Sigmoid colon (tissue), 4 donors: ENCODE data around the gene ITGB2.
A peak's percentile ranks its signal among the peaks of the same experiment; 100 is the strongest.

Experiments used
- CTCF ChIP-seq, 4 experiments: fragments of 450-650 bp in 3 of 4; fragments of 200-600 bp in 1 of 4; IDR thresholded peaks; one replicate each; pipeline ENCODE4 v1.5.1; 2016 to 2019; ENCODE audit warnings: antibody characterized with exemption in 4 of 4, mild to moderate bottlenecking in 3 of 4, moderate library complexity in 2 of 4
- EP300 ChIP-seq, 4 donors: sonication (generic); formaldehyde crosslinking; IDR thresholded peaks; one replicate each; pipeline ENCODE4 v1.6.1; 2017; ENCODE audit warnings: antibody characterized with exemption in 4 of 4
- POLR2A ChIP-seq, 2 donors: fragments of 450-650 bp; IDR thresholded peaks; one replicate each; pipeline ENCODE4 v1.6.1; 2016; ENCODE audit warnings: antibody characterized with exemption in 2 of 2, mild to moderate bottlenecking in 2 of 2, moderate library complexity in 2 of 2
- POLR2AphosphoS5 ChIP-seq, 4 donors: sonication (generic); formaldehyde crosslinking; IDR thresholded peaks; one replicate each; pipeline ENCODE4 v1.6.1; 2017; ENCODE audit warnings: antibody characterized with exemption in 4 of 4

GRCh38 chr21:44907225-44907965 lies 13.3 kb downstream of the ITGB2 start:
- TF ChIP-seq CTCF (IDR thresholded peaks at IDR 0.05) (no peak), POLR2A (IDR thresholded peaks at IDR 0.05) (no peak), POLR2AphosphoS5 (IDR thresholded peaks at IDR 0.05) (peak in 1 of 4 donors; percentile 28), EP300 (IDR thresholded peaks at IDR 0.05) (no peak)
